ENCODE data around the gene COBL.

COBL gene

GRCh38 chr7:51016546-51016945, 300.1 kb downstream of the COBL start:
- H3K4me3 Mint-ChIP-seq, result no peak overlapping the region
- peaks cover 8% of the 10 kb centered on the region for H3K27me3 Mint-ChIP-seq (ENCODE audit: low read depth, poor library complexity)
- no peaks in the 10 kb centered on the region for H3K4me1 Mint-ChIP-seq
- TF ChIP-seq CTCF (IDR thresholded peaks at IDR 0.05), result no peak
- no peak for DNase-seq
- no peaks in the 10 kb centered on the region for H3K9me3 Mint-ChIP-seq
- H3K36me3 Mint-ChIP-seq (ENCODE audit: low read depth), result no peaks in the 10 kb centered on the region
- no peak overlapping the region for H3K27ac Mint-ChIP-seq

- Mint-ChIP-seq H3K4me1 (no peaks in the 10 kb centered on the region), H3K27me3 (ENCODE audit: low read depth, poor library complexity) (peaks cover 8% of the 10 kb centered on the region), H3K36me3 (ENCODE audit: low read depth) (no peaks in the 10 kb centered on the region), H3K27ac (no peak overlapping the region), H3K4me3 (no peak overlapping the region), H3K9me3 (no peaks in the 10 kb centered on the region)
- no peak for TF ChIP-seq CTCF (IDR thresholded peaks at IDR 0.05)
- DNase-seq, result no peak
These were observed 301.0 kb downstream of the COBL start for GRCh38 chr7:51015581-51015980.

- Mint-ChIP-seq H3K27ac (no peak overlapping the region), H3K4me1 (no peaks in the 10 kb centered on the region)
These were observed 301.8 kb downstream of the COBL start for GRCh38 chr7:51014811-51015210.

GRCh38 chr7:51013861-51014511, 302.6 kb downstream of the COBL start:
- no peak for DNase-seq
- no peaks in the 10 kb centered on the region for H3K4me1 Mint-ChIP-seq
- no peak for TF ChIP-seq CTCF (IDR thresholded peaks at IDR 0.05)

More at GRCh38 chr7:51014811-51015210, 301.8 kb downstream of the COBL start:
- H3K27me3 Mint-ChIP-seq (ENCODE audit: low read depth, poor library complexity), result peaks cover 12% of the 10 kb centered on the region
- DNase-seq, result no peak
- no peaks in the 10 kb centered on the region for H3K9me3 Mint-ChIP-seq
- no peaks in the 10 kb centered on the region for H3K36me3 Mint-ChIP-seq (ENCODE audit: low read depth)
- TF ChIP-seq CTCF (IDR thresholded peaks at IDR 0.05), result no peak
- H3K4me3 Mint-ChIP-seq, result no peak overlapping the region

GRCh38 chr7:51013218-51013786, 303.3 kb downstream of the COBL start:
- Mint-ChIP-seq H3K36me3 (ENCODE audit: low read depth) (no peaks in the 10 kb centered on the region), H3K27ac (peak overlapping the region; percentile 55), H3K4me1 (no peaks in the 10 kb centered on the region), H3K27me3 (ENCODE audit: low read depth, poor library complexity) (peaks cover 12% of the 10 kb centered on the region), H3K4me3 (no peak overlapping the region), H3K9me3 (no peaks in the 10 kb centered on the region)
- no peak for TF ChIP-seq CTCF (IDR thresholded peaks at IDR 0.05)
- no peak for DNase-seq

More at GRCh38 chr7:51013861-51014511, 302.6 kb downstream of the COBL start:
- H3K27me3 Mint-ChIP-seq (ENCODE audit: low read depth, poor library complexity), result peaks cover 12% of the 10 kb centered on the region
- no peak overlapping the region for H3K27ac Mint-ChIP-seq
- no peaks in the 10 kb centered on the region for H3K9me3 Mint-ChIP-seq
- H3K36me3 Mint-ChIP-seq (ENCODE audit: low read depth), result no peaks in the 10 kb centered on the region
- H3K4me3 Mint-ChIP-seq, result no peak overlapping the region
